OCI-LY1 (cell line): ENCODE measurements around the gene SP6.

ENCODE experiments used
- EZH2 ChIP-seq: fragments of 200-600 bp; sonication (generic), shearing (Covaris generic); IDR thresholded peaks from 2 replicates; pipeline ENCODE4 v1.8.0; 2017; ENCODE audit warnings: borderline replicate concordance, mixed run types, mild to moderate bottlenecking, antibody characterized with exemption, low read length, moderate library complexity, mixed read lengths
- TF ChIP-seq, protein P1 (sequence below): fragments of 200-600 bp; sonication (generic), shearing (Covaris generic); IDR thresholded peaks from 2 replicates; pipeline ENCODE4 v1.5.1; 2017; ENCODE audit warnings: mild to moderate bottlenecking, antibody characterized with exemption, low read length, moderate library complexity, mixed read lengths

DNA sequence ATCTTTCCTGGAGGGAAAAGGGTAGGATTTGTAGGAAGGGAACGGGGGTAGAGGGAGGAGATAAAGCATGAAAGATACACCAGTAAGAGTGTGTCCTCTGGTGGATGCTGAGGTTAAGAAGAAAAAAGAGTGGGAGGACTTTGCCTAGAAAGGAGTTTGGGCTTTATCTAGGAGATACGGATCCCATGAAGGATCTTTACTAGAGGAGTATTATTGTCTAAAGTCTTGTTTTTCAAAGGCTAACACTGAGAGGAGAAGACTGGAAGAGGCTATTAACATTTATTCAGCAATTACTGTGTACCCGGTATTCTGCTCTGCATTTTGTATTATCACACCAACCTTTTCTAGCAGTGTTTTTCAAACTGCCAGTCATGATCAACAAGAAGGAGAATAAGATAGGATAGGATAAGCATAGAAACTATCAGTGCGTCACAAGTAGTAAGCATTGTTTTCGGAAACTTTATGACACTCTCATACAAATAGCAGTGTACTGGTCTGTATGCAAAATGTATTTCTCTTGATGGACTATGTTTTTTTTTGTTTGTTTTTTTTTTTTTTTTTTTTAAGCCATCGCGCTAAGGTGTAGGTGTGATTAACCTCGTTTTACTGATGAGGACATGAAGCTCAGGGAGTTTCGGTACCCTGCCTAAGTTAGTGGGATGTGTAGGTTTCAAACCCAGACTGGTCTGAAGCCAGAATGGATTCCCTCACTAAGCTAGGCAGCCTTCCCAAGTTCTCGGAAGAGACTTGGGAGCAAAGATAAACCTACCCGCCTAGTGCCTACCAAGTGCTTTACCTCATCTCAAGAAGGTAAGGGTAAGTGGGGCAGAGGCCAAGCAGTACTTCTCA lies 43.8 kb upstream of the SP6 start:
- no peak for TF ChIP-seq EZH2
- TF ChIP-seq, protein P1, sequence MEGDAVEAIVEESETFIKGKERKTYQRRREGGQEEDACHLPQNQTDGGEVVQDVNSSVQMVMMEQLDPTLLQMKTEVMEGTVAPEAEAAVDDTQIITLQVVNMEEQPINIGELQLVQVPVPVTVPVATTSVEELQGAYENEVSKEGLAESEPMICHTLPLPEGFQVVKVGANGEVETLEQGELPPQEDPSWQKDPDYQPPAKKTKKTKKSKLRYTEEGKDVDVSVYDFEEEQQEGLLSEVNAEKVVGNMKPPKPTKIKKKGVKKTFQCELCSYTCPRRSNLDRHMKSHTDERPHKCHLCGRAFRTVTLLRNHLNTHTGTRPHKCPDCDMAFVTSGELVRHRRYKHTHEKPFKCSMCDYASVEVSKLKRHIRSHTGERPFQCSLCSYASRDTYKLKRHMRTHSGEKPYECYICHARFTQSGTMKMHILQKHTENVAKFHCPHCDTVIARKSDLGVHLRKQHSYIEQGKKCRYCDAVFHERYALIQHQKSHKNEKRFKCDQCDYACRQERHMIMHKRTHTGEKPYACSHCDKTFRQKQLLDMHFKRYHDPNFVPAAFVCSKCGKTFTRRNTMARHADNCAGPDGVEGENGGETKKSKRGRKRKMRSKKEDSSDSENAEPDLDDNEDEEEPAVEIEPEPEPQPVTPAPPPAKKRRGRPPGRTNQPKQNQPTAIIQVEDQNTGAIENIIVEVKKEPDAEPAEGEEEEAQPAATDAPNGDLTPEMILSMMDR = no peak
